Ovary (tissue), 9 donors: ENCODE measurements around the gene ZNF672. TPM values are rescaled to one million over a fixed set of nuclear protein-coding genes. Genes with fewer than 3 reads are reported as not detected.
A peak's percentile ranks its signal among the peaks of the same experiment; 100 is the strongest.

Source experiments
- DNase-seq, 5 donors: peaks; one replicate each; pipeline ENCODE4 v3.0.0-alpha.2; 2019 to 2020
- H3K27ac ChIP-seq, 2 donors: fragments of 200-600 bp; one replicate each; pipeline versions ENCODE4 v1.5.1 to v1.8.0; 2019 to 2022
- H3K27me3 ChIP-seq: fragments of 200-600 bp; one replicate; pipeline ENCODE4 v1.8.0; 2022
- H3K36me3 ChIP-seq: fragments of 200-600 bp; sonication (generic); one replicate; pipeline ENCODE4 v1.5.1; 2019
- H3K4me1 ChIP-seq: one replicate; pipeline ENCODE4 v1.8.1; 2013; ENCODE audit warnings: mild to moderate bottlenecking, moderate library complexity; ENCODE audit not compliant: insufficient read depth
- H3K4me3 ChIP-seq: fragments of 200-600 bp; sonication (generic); one replicate; pipeline ENCODE4 v1.5.1; 2017
- H3K9me3 ChIP-seq, 2 donors: fragments of 200-600 bp in 1 of 2; sonication (generic) in 1 of 2; one replicate each; pipeline versions ENCODE4 v1.5.1 to v1.8.1; 2013 to 2019; ENCODE audit warnings: mild to moderate bottlenecking in 1 of 2, moderate library complexity in 1 of 2
- CTCF ChIP-seq, 3 donors: fragments of 450-650 bp in 2 of 3; fragments of 200-600 bp in 1 of 3; IDR thresholded peaks; one replicate each; pipeline versions ENCODE4 v1.5.1 to v1.8.0; 2016 to 2022; ENCODE audit warnings: antibody characterized with exemption in 3 of 3, mild to moderate bottlenecking in 1 of 3
- EP300 ChIP-seq: sonication (generic); formaldehyde crosslinking; IDR thresholded peaks from one replicate; pipeline ENCODE4 v1.6.1; 2017; ENCODE audit warnings: antibody characterized with exemption
- POLR2A ChIP-seq: fragments of 450-650 bp; IDR thresholded peaks from one replicate; pipeline ENCODE4 v1.6.1; 2017; ENCODE audit warnings: antibody characterized with exemption, mild to moderate bottlenecking, moderate library complexity
- WGBS, 3 donors: extraction: QIAGEN DNeasy Blood & Tissue Kit in 1 of 3; methylation state at CpG; one replicate each; pipeline versions ENCODE4 v1.1.5 to v1.1.7; 2013 to 2017; 5-methylcytosine and 5-hydroxymethylcytosine counted together
- intact Hi-C, 4 donors: fragments of 100-400 bp; cut with DNase I; formaldehyde crosslinking; loops; one replicate each; pipeline versions ENCODE4 v1.11.0 to v1.15.1; 2022 to 2023
- polyA plus RNA-seq, 2 donors: library from polyadenylated mRNA; stranded (reverse); fragments of 200-250 nt in 1 of 2; fragments of 350-450 nt in 1 of 2; fragmentation: Illumina TruSeq in 1 of 2; extraction: RNeasy Lipid Tissue Mini Kit (QIAGEN cat#74804) in 1 of 2; gene quantifications; one replicate each; pipeline ENCODE4 v1.2.3, GENCODE V29; 2013 to 2014
- total RNA-seq, 7 donors: library from RNA; depleted of rRNA in 2 of 7; stranded (reverse); fragments of >200 nt in 2 of 7; fragmentation: NEBNext Ultra II Directional in 3 of 7; extraction: Animal tissue kit (Norgen Biotek cat#: 25700) in 3 of 7; gene quantifications; one replicate each; pipeline versions ENCODE4 v1.1.0 to v1.2.4, GENCODE V29; 2016 to 2023
- donor health status: DM: no; HTN: no; CAD: no; lungs with moderate emphysema.
- donor health status: DM: no; HTN: no; CAD: no.
- donor health status: Bipolar disorder and iron deficiency.
- donor health status: DM: yes; HTN: yes; CAD: no.
- donor health status: DM: no; HTN: no; CAD: no.
- donor health status: DM: yes; HTN: yes; CAD: no.

Gene ZNF672
- total and polyA plus RNA-seq, 9 donors = 7.3 to 29.5 (median 20.9) TPM

GRCh38 chr1:248837045-248837780 is 811 bp upstream of the ZNF672 start:
- intact Hi-C loops = no loop called here
- Histone ChIP-seq H3K36me3 (no peaks in the 10 kb centered on the region), H3K4me3 (peak overlapping the region; percentile 99), H3K27me3 (no peaks in the 10 kb centered on the region), H3K9me3 (no peaks in the 10 kb centered on the region), H3K4me1 (no peaks in the 10 kb centered on the region), H3K27ac (peak overlapping the region in 1 of 2 donors; percentile 96)
- 49 to 52% (median 50%) methylated on average over 11 of the region's 11 CpGs for WGBS, 3 donors
- TF ChIP-seq EP300 = no peak
- TF ChIP-seq POLR2A = no peak
- TF ChIP-seq CTCF (IDR thresholded peaks at IDR 0.05) = no peak
- no peak for DNase-seq

- WGBS, 3 donors = 0 to 1% (median 0%) methylated on average over 74 to 82 of the region's 82 CpGs
- Histone ChIP-seq H3K4me3 (peak overlapping the region; percentile 99), H3K36me3 (no peaks in the 10 kb centered on the region), H3K9me3 (no peaks in the 10 kb centered on the region), H3K4me1 (no peaks in the 10 kb centered on the region), H3K27ac (peak overlapping the region; percentile 95 to 96), H3K27me3 (no peaks in the 10 kb centered on the region)
- DNase-seq = peak; percentile 84 to 91 (median 88)
- TF ChIP-seq POLR2A = peak; percentile 55
- no peak for TF ChIP-seq EP300
- no peak for TF ChIP-seq CTCF (IDR thresholded peaks at IDR 0.05)
- intact Hi-C loops = loop anchor here in 1 of 4 donors (2.0 kb wide), 1 partner anchor 20 kb away; the partner anchor contains the start of gene ZNF692
Measured at GRCh38 chr1:248838357-248839167, 538 bp downstream of the ZNF672 start.

GRCh38 chr1:248839168-248839555 is 1.1 kb downstream of the ZNF672 start:
- H3K4me1 ChIP-seq = no peaks in the 10 kb centered on the region
- no peaks in the 10 kb centered on the region for H3K9me3 ChIP-seq
- H3K27ac ChIP-seq = peak overlapping the region; percentile 95 to 96
- intact Hi-C loops = loop anchor here in 1 of 4 donors (2.0 kb wide), 1 partner anchor 20 kb away; the partner anchor contains the start of gene ZNF692
- H3K36me3 ChIP-seq = no peaks in the 10 kb centered on the region
- TF ChIP-seq POLR2A = no peak
- no peak for TF ChIP-seq EP300
- no peak for TF ChIP-seq CTCF (IDR thresholded peaks at IDR 0.05)
- 11 to 18% (median 12%) methylated on average over 10 of the region's 10 CpGs for WGBS, 3 donors
- H3K27me3 ChIP-seq = no peaks in the 10 kb centered on the region
- peak overlapping the region; percentile 99 for H3K4me3 ChIP-seq
- no peak for DNase-seq

GRCh38 chr1:248840946-248841345 is 2.9 kb downstream of the ZNF672 start:
- intact Hi-C loops = no loop called here
- WGBS, 3 donors = 88 to 92% (median 91%) methylated on average over 4 of the region's 4 CpGs
- Histone ChIP-seq H3K9me3 (no peaks in the 10 kb centered on the region), H3K4me3 (no peak overlapping the region), H3K4me1 (no peaks in the 10 kb centered on the region), H3K27ac (no peak overlapping the region), H3K27me3 (no peaks in the 10 kb centered on the region), H3K36me3 (no peaks in the 10 kb centered on the region)
- no peak for TF ChIP-seq POLR2A
- no peak for TF ChIP-seq CTCF (IDR thresholded peaks at IDR 0.05)
- TF ChIP-seq EP300 = no peak
- DNase-seq = no peak
